ENCODE data around the gene KRT74.

KRT74 gene

GRCh38 chr12:52561880-52562449 lies 11.7 kb downstream of the KRT74 start:
- Histone ChIP-seq H3K4me1 (ENCODE audit: control insufficient read depth, insufficient read depth, low read length) (no peaks in the 10 kb centered on the region), H3K9ac (ENCODE audit: low read length) (no peak overlapping the region), H3K27ac (ENCODE audit: low read depth, low read length) (no peak overlapping the region), H3K4me3 (ENCODE audit: low read length) (no peak overlapping the region), H3K27me3 (ENCODE audit: control insufficient read depth, insufficient read depth, low read length) (peaks cover 2% of the 10 kb centered on the region), H3K36me3 (ENCODE audit: control insufficient read depth, insufficient read depth, low read length) (no peaks in the 10 kb centered on the region)

GRCh38 chr12:52559979-52560378 lies 13.7 kb downstream of the KRT74 start:
- Histone ChIP-seq H3K9ac (ENCODE audit: low read length) (no peak overlapping the region), H3K4me1 (ENCODE audit: control insufficient read depth, insufficient read depth, low read length) (no peaks in the 10 kb centered on the region), H3K27me3 (ENCODE audit: control insufficient read depth, insufficient read depth, low read length) (peaks cover 2% of the 10 kb centered on the region), H3K27ac (ENCODE audit: low read depth, low read length) (no peak overlapping the region), H3K36me3 (ENCODE audit: control insufficient read depth, insufficient read depth, low read length) (no peaks in the 10 kb centered on the region), H3K4me3 (ENCODE audit: low read length) (no peak overlapping the region)

GRCh38 chr12:52558781-52559445 lies 14.7 kb downstream of the KRT74 start:
- Histone ChIP-seq H3K27me3 (ENCODE audit: control insufficient read depth, insufficient read depth, low read length) (peaks cover 2% of the 10 kb centered on the region), H3K36me3 (ENCODE audit: control insufficient read depth, insufficient read depth, low read length) (no peaks in the 10 kb centered on the region), H3K27ac (ENCODE audit: low read depth, low read length) (no peak overlapping the region), H3K9ac (ENCODE audit: low read length) (no peak overlapping the region), H3K4me3 (ENCODE audit: low read length) (no peak overlapping the region), H3K4me1 (ENCODE audit: control insufficient read depth, insufficient read depth, low read length) (no peaks in the 10 kb centered on the region)

- Histone ChIP-seq H3K36me3 (ENCODE audit: control insufficient read depth, insufficient read depth, low read length) (no peaks in the 10 kb centered on the region), H3K9ac (ENCODE audit: low read length) (no peak overlapping the region), H3K4me3 (ENCODE audit: low read length) (no peak overlapping the region), H3K27me3 (ENCODE audit: control insufficient read depth, insufficient read depth, low read length) (peaks cover 2% of the 10 kb centered on the region), H3K27ac (ENCODE audit: low read depth, low read length) (no peak overlapping the region), H3K4me1 (ENCODE audit: control insufficient read depth, insufficient read depth, low read length) (no peaks in the 10 kb centered on the region)
Measured at GRCh38 chr12:52557476-52557875, 16.2 kb downstream of the KRT74 start.

GRCh38 chr12:52555577-52555976 lies 18.1 kb downstream of the KRT74 start:
- Histone ChIP-seq H3K27me3 (ENCODE audit: control insufficient read depth, insufficient read depth, low read length) (peaks cover 2% of the 10 kb centered on the region), H3K36me3 (ENCODE audit: control insufficient read depth, insufficient read depth, low read length) (no peaks in the 10 kb centered on the region), H3K27ac (ENCODE audit: low read depth, low read length) (no peak overlapping the region), H3K9ac (ENCODE audit: low read length) (no peak overlapping the region), H3K4me3 (ENCODE audit: low read length) (no peak overlapping the region), H3K4me1 (ENCODE audit: control insufficient read depth, insufficient read depth, low read length) (no peaks in the 10 kb centered on the region)

- Histone ChIP-seq H3K4me1 (ENCODE audit: control insufficient read depth, insufficient read depth, low read length) (no peaks in the 10 kb centered on the region), H3K27me3 (ENCODE audit: control insufficient read depth, insufficient read depth, low read length) (no peaks in the 10 kb centered on the region), H3K9ac (ENCODE audit: low read length) (no peak within 1 kb of the TSS), H3K36me3 (ENCODE audit: control insufficient read depth, insufficient read depth, low read length) (no peaks in the 10 kb centered on the region), H3K27ac (ENCODE audit: low read depth, low read length) (no peak within 1 kb of the TSS), H3K4me3 (ENCODE audit: low read length) (no peak within 1 kb of the TSS)
Measured at GRCh38 chr12:52552681-52553195, 20.9 kb downstream of the KRT74 start, which contains the start of gene KRT71. TSS of gene KRT71 (minus strand) at chr12:52553145. CDS start at chr12:52553077, 68 bp downstream.

- no peak overlapping the region for H3K4me3 ChIP-seq (ENCODE audit: low read length)
- H3K27ac ChIP-seq (ENCODE audit: low read depth, low read length): no peak overlapping the region
- no peak overlapping the region for H3K9ac ChIP-seq (ENCODE audit: low read length)
- H3K27me3 ChIP-seq (ENCODE audit: control insufficient read depth, insufficient read depth, low read length): no peaks in the 10 kb centered on the region
- H3K36me3 ChIP-seq (ENCODE audit: control insufficient read depth, insufficient read depth, low read length): no peaks in the 10 kb centered on the region
- no peaks in the 10 kb centered on the region for H3K4me1 ChIP-seq (ENCODE audit: control insufficient read depth, insufficient read depth, low read length)
Measured at GRCh38 chr12:52552055-52552454, 21.6 kb downstream of the KRT74 start.

GRCh38 chr12:52551216-52551865 lies 22.3 kb downstream of the KRT74 start:
- no peak overlapping the region for H3K9ac ChIP-seq (ENCODE audit: low read length)
- no peaks in the 10 kb centered on the region for H3K36me3 ChIP-seq (ENCODE audit: control insufficient read depth, insufficient read depth, low read length)
- H3K4me1 ChIP-seq (ENCODE audit: control insufficient read depth, insufficient read depth, low read length): no peaks in the 10 kb centered on the region
- H3K27me3 ChIP-seq (ENCODE audit: control insufficient read depth, insufficient read depth, low read length): no peaks in the 10 kb centered on the region
- no peak overlapping the region for H3K4me3 ChIP-seq (ENCODE audit: low read length)
- no peak overlapping the region for H3K27ac ChIP-seq (ENCODE audit: low read depth, low read length)

GRCh38 chr12:52546126-52546525 lies 27.5 kb downstream of the KRT74 start:
- H3K36me3 ChIP-seq (ENCODE audit: control insufficient read depth, insufficient read depth, low read length): no peaks in the 10 kb centered on the region
- no peaks in the 10 kb centered on the region for H3K4me1 ChIP-seq (ENCODE audit: control insufficient read depth, insufficient read depth, low read length)
- H3K27ac ChIP-seq (ENCODE audit: low read depth, low read length): no peak overlapping the region
- no peaks in the 10 kb centered on the region for H3K27me3 ChIP-seq (ENCODE audit: control insufficient read depth, insufficient read depth, low read length)
- no peak overlapping the region for H3K4me3 ChIP-seq (ENCODE audit: low read length)
- H3K9ac ChIP-seq (ENCODE audit: low read length): no peak overlapping the region

GRCh38 chr12:52543985-52544883 lies 29.4 kb downstream of the KRT74 start:
- no peak overlapping the region for H3K27ac ChIP-seq (ENCODE audit: low read depth, low read length)
- no peak overlapping the region for H3K4me3 ChIP-seq (ENCODE audit: low read length)
- no peak overlapping the region for H3K9ac ChIP-seq (ENCODE audit: low read length)
- H3K4me1 ChIP-seq (ENCODE audit: control insufficient read depth, insufficient read depth, low read length): no peaks in the 10 kb centered on the region
- no peaks in the 10 kb centered on the region for H3K27me3 ChIP-seq (ENCODE audit: control insufficient read depth, insufficient read depth, low read length)
- H3K36me3 ChIP-seq (ENCODE audit: control insufficient read depth, insufficient read depth, low read length): no peaks in the 10 kb centered on the region

GRCh38 chr12:52542785-52543318 lies 30.8 kb downstream of the KRT74 start:
- H3K9ac ChIP-seq (ENCODE audit: low read length): no peak overlapping the region
- H3K27ac ChIP-seq (ENCODE audit: low read depth, low read length): no peak overlapping the region
- H3K4me1 ChIP-seq (ENCODE audit: control insufficient read depth, insufficient read depth, low read length): no peaks in the 10 kb centered on the region
- H3K36me3 ChIP-seq (ENCODE audit: control insufficient read depth, insufficient read depth, low read length): no peaks in the 10 kb centered on the region
- no peak overlapping the region for H3K4me3 ChIP-seq (ENCODE audit: low read length)
- no peaks in the 10 kb centered on the region for H3K27me3 ChIP-seq (ENCODE audit: control insufficient read depth, insufficient read depth, low read length)

GRCh38 chr12:52542157-52542556 lies 31.5 kb downstream of the KRT74 start:
- H3K4me1 ChIP-seq (ENCODE audit: control insufficient read depth, insufficient read depth, low read length): no peaks in the 10 kb centered on the region
- no peak overlapping the region for H3K9ac ChIP-seq (ENCODE audit: low read length)
- H3K27ac ChIP-seq (ENCODE audit: low read depth, low read length): no peak overlapping the region
- no peaks in the 10 kb centered on the region for H3K36me3 ChIP-seq (ENCODE audit: control insufficient read depth, insufficient read depth, low read length)
- no peaks in the 10 kb centered on the region for H3K27me3 ChIP-seq (ENCODE audit: control insufficient read depth, insufficient read depth, low read length)
- H3K4me3 ChIP-seq (ENCODE audit: low read length): no peak overlapping the region

Measured in rectal smooth muscle tissue (tissue), 1 donor.